Esophagus mucosa (tissue), 1 donor: ENCODE measurements around the gene BEND3. TPM values are rescaled to one million over a fixed set of nuclear protein-coding genes. Genes with fewer than 3 reads are reported as not detected.
"Not testable (repeated sequence)": the region's sequence is repeated elsewhere in the genome, so short reads cannot be mapped to it uniquely, and the experiment has no call there.

Experiments used
- ATAC-seq: fragments of 200-7000 bp; cut with Tn5 transposase; one replicate; pipeline ENCODE4 v1.9.1; 2020
- total RNA-seq: library from RNA; stranded (reverse); gene quantifications from one replicate; pipeline ENCODE4 v1.2.4, GENCODE V29; 2023
- donor health status: DM: yes; HTN: yes; CAD: no.

Gene BEND3
- total RNA-seq, 1 donor from 2014 or later, result 3.0 TPM

DNA sequence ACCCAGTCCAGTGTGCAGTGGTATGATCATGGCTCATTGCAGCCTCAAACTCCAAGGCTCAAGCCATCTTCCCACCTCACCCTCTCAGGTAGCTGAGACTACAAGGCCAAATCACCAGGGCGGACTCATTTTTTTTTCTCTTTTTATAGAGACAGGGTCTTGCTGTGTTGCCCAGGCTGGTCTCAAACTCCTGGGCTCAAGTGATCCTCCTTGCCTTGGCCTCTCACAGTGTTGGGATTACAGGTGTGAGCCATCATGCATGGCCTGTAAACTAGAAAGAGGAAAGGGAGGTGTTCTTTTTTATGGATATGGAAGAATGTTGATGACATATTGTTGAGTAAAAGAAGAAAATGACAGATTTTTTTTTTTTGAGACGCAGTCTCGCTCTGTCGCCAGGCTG is 5.1 kb upstream of the BEND3 start:
- ATAC-seq, result no peak

DNA sequence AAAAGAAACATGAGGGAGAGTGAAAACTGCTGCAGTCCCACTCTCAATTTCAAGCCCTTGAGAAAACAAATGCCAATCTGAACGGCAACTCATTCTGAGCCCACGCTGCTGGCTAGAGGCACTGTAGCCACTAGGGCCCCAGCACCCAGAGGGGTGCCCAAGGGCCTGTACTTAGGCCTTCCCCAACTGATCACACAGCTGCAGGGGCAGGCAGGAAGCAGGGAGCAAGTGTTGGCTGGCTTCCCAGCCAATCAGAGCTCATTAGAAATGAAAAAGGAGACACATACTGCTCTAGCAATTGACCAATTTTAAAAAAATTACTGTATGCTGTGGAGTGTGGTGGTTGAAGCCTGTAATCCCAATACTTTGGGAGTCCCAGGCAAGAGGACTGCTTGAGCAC is 3.7 kb upstream of the BEND3 start:
- ATAC-seq, result no peak

DNA sequence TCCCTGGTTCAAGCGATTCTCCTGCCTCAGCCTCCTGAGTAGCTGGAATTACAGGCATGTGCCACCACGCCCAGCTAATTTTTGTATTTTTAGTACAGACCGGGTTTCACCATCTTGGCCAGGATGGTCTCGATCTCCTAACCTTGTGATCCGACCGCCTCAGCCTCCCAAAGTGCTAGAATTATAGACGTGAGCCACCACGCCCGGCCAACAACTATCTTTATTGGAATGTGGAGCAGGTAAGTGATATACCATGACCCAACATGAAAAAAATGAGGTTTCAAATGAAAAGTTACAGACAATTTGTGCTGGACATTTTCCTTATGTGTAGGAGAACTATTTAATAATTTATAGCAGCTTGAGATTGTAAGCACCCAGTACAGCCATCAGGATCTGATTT is 3.2 kb upstream of the BEND3 start:
- ATAC-seq, result not testable (repeated sequence)

DNA sequence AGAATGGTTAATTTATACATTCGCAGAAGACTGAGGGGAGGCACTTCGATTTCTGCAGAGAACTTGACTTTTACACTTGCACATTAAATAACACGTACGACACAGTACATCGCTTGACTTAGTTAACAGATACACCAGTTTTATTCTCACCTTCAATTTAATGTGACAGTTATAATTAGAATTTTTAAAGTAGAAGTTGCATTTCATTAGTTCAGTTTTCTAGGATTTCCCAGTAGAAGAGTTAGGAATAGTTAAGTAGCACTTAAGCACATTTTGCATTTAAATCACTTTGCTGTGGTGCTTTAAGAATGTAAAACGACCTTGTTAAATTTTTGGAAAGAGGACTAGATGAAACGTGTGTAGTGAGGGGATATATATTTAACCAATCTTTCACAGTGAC is 1.6 kb upstream of the BEND3 start:
- ATAC-seq, result no peak

DNA sequence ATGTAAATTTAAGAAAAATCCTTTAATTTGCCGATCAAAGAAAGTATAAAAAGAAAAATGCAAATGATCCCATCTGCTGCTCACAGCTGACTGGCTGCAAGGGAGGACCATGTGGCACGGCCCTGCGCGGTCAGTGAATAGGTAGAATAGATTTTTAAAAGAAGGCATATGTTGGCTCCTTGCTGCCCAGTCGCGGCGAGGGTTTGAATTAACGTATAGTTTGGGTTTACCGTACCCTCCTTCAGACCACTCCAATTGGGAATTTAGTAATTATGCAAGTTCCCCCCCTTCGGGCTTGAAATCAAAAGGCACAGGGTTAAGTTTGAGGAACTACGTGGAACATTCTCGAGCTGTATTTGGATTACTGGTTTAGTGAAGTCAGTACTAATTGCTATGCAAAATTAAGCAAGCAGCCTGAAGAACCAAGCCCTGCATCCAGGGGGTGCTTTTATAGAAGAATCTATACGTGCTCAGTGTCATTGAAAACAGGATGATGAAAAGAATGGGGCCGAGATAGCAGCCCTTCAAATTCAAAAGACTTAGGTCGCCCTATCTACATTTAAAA is 1.1 kb upstream of the BEND3 start:
- ATAC-seq, result peak; percentile 25

DNA sequence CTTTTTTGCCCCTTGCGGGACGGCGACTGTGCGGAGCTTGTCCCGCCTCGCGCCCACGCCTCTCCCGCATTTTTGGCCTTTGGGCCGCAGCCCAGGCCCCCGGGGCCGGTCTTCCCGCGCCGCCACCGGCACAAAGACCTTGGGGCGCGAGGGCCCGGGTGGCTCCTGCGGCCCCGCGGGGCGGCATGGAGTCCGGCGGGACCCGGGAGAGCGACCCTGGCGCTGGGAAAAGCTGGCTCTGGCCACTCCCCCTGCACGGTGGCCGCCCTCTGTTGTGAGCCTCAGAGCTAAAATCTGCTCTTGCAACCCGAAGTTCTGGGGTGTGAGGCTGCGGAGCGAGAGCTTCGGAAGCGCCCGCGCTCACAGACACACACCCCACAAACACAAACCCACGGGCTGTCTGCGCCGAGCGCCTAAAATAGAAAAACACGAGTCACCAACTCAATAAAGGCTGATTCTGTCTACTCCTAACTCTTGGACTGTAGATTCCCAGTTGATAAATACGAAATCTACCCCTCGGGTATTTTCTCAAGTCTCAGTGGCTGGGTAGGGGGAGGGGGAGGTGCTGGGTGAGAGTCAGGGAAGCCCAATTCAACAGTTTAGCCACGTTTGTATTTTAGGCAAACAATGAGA is 496 bp upstream of the BEND3 start:
- peak; percentile 16 for ATAC-seq

DNA sequence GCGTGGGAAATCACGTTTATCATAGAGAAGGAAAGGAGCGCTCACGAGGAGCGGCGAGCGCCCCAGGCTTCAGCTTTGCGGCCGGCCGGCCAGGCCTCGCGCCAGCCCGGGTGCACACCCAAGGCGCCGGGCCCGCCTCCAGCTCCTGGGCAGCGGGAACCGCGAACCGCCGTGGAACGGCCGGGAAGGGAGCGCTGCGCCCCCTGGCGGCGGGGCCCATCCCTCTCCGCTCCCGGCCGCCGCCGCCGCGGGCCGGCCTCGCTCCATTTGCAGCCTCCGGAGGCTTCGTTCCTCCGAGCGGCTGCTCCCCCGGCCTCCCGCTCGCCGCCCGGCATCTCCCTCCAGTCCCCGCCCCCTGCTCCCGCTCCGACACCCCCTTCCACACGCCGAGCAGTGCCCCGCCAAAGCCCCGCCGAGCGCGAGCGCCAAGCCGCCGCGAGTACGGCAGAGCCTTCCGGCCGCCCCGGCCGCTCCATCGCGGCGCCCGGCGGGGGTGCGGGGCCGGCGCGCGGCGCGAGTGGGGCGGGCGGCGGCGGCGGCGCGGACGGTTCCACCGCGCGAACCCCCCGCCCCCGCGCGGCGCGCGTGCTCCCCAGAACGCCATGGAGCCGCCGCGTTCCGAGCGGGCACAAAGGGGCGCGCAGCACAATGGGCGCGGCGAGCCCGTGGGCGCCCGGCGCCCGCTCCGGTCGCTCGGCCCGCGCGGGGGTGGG is 946 bp downstream of the BEND3 start:
- ATAC-seq, result peak; percentile 97

DNA sequence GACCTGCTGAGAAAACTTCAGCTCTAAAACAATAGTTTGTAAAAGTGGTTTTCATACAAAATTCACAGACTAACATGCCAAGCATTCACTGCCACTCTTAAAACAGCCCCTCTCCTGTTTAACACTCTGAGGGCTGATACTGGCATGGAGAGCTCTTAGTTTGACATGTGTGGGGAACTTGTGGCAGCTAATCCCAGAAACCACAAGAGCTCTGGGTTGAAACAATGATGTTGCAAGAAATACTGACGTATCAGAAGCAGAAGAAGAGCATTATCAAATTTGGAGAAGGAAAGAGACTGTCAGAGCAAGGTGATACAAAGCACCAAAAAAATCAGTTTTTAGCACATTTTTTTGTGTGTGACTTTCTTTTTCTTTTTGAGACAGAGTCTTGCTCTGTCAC is 5.1 kb downstream of the BEND3 start:
- no peak for ATAC-seq

DNA sequence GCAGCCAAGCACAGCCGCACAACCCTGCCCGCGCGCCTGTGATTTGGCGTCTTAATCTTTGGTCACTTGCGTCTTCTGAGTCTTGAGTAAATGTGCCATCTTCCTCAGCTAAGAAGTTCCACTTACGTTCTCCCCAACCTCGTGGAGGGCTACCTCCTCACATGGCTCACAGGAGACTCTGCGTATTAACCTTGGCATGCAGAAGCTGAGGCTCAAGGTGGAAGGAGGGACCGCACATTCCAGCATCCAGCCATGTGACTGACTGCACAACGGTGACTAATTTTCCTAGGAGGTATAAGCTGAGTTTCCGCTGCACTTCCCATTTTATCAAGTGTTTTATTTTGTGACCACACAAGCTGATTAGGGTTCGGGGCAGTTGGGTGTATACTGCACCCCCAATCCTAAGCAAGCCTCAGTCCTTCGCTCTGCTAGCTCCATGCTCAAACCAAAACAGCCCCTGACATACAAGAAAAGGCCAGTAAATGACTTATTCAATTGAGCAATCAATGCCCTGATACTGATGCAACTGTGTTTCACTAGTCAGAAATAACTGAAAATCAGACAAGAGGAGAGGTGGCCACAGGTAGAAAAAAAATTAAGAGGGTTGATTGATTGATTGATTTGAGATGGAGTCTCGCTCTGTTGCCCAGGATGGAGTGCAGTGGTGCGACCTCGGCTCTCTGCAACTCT is 7.0 kb downstream of the BEND3 start:
- ATAC-seq, result no peak

DNA sequence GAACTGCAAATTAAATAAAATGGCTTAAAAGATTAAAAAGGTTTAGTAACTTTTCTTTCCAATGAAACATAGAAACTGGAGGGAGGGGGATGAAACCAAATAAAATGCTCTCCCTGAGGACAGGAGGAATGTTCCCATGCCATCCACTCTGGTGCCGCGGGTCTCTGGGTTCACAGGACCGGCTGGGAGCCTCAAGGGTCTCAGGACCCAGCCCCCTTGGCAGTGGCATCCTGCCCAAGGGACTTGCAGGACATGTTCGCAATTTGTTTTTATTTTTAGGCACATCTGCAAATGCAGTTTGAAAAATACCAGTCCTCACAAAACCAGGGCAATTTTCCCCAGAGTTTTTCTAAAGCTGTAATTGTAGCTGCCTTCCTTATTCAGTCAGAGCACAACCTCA is 7.5 kb downstream of the BEND3 start:
- no peak for ATAC-seq

DNA sequence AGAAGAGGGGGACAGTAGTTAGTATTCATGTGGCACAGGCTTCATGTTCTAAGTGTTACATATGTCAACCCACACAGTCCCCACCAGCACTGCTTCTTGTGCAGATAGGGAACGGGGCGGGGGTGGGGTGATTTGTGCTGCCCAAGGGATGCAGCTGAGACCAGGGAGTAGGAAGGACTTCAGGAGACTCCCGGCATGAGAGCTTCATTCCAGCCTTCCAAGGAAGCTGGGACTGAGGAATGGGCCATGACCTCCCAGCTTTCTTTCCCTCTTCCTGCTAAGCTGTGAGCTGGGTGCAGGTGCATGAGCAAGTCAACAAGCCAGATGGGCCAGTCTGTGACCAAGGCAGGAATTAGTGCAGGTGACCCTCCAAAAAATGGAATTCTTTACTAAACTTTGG is 9.2 kb downstream of the BEND3 start:
- no peak for ATAC-seq

DNA sequence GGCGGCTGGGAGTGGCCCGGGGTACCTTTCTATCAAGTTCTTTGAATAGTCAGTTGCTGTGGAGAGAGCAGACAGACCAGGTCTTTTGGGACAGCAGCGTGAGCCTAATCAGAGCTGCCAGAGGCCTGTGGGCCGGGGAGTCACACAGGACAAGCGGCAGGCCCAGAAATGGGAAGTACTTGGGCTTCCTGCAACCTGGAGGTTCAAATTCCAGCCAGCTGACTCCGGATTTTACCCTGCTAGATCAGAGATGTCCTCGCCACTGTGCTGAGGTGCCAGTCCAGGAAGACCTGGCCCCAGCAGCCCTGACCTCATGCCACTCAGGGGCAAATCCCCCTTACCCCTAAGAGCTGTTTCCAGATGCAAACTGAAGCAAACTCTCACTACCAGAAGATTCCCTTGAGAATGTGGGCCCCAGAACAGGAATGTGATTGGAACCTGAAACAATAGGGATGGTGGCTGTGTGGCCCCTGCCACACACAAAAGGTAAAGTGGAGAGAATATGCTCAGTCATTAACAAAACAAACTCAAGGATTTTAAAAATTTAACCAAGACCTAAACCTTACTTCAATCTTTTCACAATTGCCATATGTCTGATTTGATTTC is 9.7 kb downstream of the BEND3 start:
- ATAC-seq, result no peak

DNA sequence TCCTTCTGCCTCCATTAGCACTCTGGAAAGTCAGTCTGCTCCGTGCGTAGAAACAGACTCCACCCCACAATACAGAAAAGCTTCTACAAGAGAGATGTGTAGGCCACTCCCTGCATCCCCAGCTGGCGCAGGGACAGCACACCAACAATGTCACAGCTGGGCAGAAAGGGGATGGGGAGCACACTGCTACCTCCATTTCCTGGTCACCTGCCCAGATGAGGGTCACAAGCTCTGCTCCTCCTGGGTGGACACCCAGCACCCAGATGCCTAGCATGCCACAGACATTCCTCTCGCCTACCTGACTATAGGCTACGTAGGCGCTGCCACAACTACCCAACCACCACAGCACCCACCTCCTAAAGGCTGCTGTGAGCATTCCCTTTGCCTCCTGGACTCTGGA is 12.2 kb downstream of the BEND3 start:
- ATAC-seq, result no peak

DNA sequence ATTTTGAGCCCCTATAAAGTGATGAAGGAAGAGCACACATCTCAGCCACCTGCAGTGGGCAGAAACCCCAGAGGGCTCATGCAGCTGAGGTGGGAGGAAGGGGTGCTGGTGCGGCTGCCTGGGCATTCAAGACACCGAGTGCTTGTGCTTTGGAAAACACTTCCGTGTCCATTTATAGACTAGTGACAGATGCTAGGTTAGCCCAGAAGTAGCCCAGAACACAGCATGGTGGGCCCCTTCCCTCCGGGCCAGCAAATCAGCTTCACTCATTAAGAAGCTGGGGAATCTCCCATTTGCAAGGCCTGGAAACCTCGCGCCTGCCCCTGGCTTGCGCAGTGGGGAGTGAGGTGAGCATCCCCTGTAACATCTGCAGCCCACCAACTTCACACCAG is 12.9 kb downstream of the BEND3 start:
- no peak for ATAC-seq

DNA sequence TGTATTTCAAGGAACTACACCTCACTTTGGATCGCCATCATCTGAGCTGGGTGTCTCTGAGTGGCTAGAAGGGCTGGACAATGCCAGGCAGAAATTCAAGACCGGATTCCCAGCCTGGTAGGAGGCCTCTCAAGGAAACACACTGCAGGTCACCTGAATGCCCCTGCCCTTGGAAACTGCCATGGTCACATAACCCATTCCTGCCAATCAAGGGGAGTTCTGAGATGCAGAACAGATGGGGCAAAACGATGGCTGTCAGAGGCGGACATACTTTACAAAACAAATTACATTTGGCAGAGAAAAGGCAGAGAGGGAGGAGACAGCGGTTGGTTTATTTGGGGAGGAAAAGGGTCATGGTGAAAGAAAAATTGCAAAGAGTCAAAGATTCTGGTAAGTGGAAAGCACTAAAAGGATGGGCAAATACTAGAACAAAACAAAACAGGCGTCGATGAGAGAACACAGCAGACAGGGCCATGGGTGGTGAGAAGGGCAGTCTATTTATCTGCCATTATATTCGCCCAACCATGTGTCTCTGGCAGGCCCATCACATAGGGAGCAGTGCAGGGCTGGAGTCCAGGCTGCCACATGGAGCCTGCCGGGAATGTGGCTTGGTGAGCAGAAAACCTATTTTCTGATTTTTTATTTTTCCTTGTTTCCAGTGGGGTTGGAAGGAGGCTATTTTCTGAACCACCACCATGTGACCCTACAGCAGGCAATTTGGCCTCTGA is 13.5 kb downstream of the BEND3 start:
- ATAC-seq, result no peak

DNA sequence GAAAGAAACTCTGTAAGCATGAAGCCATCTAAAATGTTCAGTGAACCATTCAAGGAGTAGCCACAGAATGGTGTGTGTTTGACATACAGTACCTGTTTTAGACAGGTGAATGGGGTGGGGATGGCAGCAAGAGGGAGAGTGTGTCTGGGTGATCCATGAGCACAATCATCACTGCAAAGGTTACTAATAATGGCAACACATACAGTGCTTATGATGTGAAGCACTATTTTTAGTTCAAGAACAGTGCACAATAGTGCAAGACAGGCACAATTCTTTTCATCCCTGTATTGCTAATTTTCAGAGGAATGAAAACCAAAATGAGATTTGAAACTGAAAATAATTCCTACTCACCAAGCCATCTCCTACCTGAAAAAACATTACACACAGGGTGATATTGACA is 14.1 kb downstream of the BEND3 start:
- ATAC-seq, result no peak

DNA sequence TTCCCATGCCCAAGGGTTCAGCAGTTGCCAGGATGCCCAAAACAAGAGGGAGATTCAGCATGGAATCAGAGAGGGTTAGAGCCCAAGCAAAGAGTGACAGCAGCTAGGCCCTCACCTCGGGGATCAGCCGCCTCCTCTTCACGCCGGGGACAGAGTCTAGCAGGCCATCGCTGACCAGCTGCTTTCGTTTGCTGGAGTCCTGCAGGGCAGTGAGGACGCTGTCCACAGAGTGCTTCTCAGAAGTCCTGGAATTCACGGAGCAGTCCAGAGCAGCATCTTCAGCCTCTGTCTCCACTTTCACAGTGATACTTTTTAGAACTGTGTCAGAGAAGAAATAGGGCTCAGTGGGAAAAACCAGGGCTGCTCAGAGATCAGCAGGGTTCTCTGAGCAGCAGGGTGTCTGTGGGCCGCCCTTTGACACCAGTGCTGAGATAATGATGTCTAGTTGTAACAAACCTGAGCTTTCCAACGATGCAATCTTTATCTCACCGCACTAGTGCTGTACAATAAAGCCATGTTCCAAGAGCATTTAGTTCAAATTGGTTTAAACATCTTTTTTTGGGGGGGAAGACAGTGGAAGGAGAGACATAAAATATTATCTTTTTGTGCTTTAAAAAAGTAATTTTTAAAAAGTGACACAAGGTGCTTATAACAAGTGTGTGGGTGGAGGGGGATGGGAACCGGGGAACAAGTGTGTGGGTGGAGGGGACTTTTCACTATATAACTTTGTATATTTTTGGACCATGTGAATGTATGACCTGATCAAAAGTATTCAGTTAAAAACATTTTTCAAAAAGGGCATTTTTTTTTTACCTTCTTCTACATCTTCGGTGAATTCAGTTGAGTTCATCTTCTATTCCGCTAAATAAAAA is 16.6 kb downstream of the BEND3 start:
- ATAC-seq, result no peak

DNA sequence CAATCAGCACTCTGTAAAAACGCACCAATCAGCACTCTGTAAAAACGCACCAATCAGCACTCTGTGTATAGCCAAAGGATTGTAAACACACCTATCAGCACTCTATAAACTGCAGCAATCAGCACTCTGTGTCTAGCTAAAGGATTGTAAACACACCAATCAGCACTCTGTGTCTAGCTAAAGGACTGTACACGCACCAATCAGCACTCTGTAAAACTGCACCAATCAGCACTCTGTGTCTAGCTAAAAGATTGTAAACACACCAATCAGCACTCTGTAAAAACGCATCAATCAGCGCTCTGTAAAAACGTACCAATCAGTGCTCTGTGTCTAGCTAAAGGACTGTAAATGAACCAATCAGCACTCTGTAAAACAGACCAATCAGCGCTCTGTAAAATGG is 30.9 kb downstream of the BEND3 start:
- not testable (repeated sequence) for ATAC-seq

DNA sequence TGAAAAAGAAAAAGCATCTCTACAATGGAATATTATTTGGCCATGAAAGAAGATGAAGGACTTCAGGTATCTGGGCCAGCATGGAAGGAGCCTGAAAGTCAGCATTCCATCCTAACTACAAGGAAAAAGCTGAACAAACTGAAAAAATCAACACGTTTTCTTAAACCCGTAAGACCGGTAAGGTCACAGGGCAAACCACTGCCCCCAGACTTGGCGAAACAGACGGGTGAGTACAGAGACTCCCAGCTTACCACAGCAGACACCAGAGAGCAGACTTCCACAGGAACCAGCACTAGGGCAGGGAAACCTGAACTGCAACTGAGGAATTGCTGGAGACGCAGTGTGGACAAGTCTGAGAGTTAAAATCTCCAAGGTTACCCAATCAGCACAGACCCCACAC is 31.4 kb downstream of the BEND3 start:
- ATAC-seq, result no peak

DNA sequence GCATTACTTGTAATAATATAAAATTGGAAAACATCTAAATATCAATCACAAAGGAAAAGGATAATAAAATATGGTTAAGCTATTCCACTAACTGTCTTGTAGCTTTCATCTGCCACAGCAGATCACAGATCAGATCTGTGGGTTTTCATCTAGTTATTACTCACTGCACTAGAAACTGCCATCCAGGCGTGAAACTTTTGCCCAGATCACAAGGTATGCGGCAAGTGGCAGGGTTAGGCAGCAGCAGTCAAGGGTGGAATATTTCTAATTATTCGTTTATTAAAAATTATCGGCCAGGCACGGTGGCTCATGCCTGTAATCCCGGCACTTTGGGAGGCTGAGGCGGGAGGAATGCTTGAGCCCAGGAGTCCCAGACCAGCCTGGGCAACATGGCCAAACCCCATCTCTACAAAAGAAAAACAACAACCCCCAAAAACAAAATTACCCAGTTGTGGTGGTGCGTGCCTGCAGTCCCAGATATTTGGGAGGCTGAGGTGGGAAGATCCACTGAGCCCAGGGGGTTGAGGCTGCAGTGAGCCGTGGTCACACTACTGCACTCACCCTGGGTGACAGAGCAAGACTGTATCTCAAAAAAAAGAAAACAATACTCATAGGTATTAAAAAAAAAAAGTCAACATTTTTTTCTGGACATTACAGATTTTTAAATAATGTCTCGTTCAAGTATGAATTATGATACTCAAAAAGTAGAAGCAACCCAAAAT is 32.1 kb downstream of the BEND3 start:
- ATAC-seq, result no peak

DNA sequence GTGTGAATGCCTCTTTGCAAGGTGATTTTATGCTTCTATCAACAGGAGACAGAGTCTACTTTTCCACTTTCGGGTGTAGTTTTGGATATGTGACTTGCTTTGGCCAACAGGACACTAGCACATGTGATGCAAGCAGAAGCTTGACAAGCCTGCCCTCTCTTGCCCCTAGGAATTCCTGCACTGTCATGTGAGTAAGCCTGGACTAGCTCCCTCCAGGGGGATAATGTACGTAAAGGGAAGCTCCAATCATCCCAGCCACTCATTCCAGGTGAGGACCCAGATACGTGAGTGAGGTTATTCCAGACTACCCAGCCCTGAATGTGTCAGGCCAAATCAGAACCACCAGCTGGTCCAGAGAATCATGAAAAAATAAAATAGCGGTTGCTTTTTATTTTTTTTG is 33.3 kb downstream of the BEND3 start:
- ATAC-seq, result no peak
